Mesenchymal stem cell (in vitro differentiated cells and primary cell): ENCODE data around the gene NHSL1.

Source experiments
- DNase-seq: peaks from one replicate; pipeline ENCODE4 v3.0.0-alpha.2; 2013
- H2AFZ ChIP-seq: one replicate; pipeline ENCODE4 v1.6.1; 2013; ENCODE audit warnings: low read depth, mild to moderate bottlenecking, control low read depth, inconsistent platforms, low read length, moderate library complexity
- H2AK5ac ChIP-seq: 2 replicates; pipeline ENCODE4 v1.6.1; 2013; ENCODE audit warnings: low read length, moderate library complexity, mild to moderate bottlenecking, inconsistent platforms; ENCODE audit not compliant: severe bottlenecking
- H2BK120ac ChIP-seq: one replicate; pipeline ENCODE4 v1.6.1; 2013; ENCODE audit warnings: low read depth, mild to moderate bottlenecking, inconsistent platforms, low read length, moderate library complexity
- H2BK12ac ChIP-seq, 2 experiments: one replicate each; pipeline ENCODE4 v1.6.1; 2013; ENCODE audit warnings: inconsistent platforms in 2 of 2, low read length in 2 of 2, mild to moderate bottlenecking in 2 of 2, moderate library complexity in 2 of 2, control low read depth in 1 of 2
- H2BK15ac ChIP-seq: one replicate; pipeline ENCODE4 v1.6.1; 2013; ENCODE audit warnings: mild to moderate bottlenecking, low read depth, inconsistent platforms; ENCODE audit not compliant: poor library complexity, severe bottlenecking
- H2BK5ac ChIP-seq: 2 replicates; pipeline ENCODE4 v1.6.1; 2013; ENCODE audit warnings: low read depth, mild to moderate bottlenecking, low read length, control low read depth, inconsistent platforms; ENCODE audit not compliant: poor library complexity, severe bottlenecking
- H3K14ac ChIP-seq, 2 experiments: one replicate each; pipeline ENCODE4 v1.6.1; 2013; ENCODE audit warnings: inconsistent platforms in 2 of 2, low read length in 2 of 2, control low read depth in 1 of 2, mild to moderate bottlenecking in 1 of 2, moderate library complexity in 1 of 2
- H3K18ac ChIP-seq, 2 experiments: one replicate each; pipeline ENCODE4 v1.6.1; 2013; ENCODE audit warnings: inconsistent platforms in 2 of 2, low read length in 2 of 2, control low read depth in 1 of 2, low read depth in 1 of 2, mild to moderate bottlenecking in 1 of 2
- H3K23ac ChIP-seq, 2 experiments: one replicate each; pipeline ENCODE4 v1.6.1; 2013; ENCODE audit warnings: inconsistent platforms in 2 of 2, low read length in 2 of 2, mild to moderate bottlenecking in 2 of 2, moderate library complexity in 2 of 2, control low read depth in 1 of 2
- H3K27ac ChIP-seq: 2 replicates; pipeline ENCODE4 v1.5.1; 2013; ENCODE audit warnings: mild to moderate bottlenecking, moderate library complexity, low read length, control low read depth, inconsistent platforms; ENCODE audit not compliant: poor library complexity, severe bottlenecking
- H3K27me3 ChIP-seq, 2 experiments: 2 replicates each; pipeline versions ENCODE4 v1.6.1 to v1.7.0; 2013; ENCODE audit warnings: low read length in 2 of 2, mild to moderate bottlenecking in 2 of 2, moderate library complexity in 2 of 2, control low read depth in 1 of 2, inconsistent platforms in 1 of 2; ENCODE audit not compliant: control insufficient read depth in 1 of 2, insufficient read depth in 1 of 2
- H3K36me3 ChIP-seq, 2 experiments: 2 replicates each; pipeline versions ENCODE4 v1.6.1 to v1.7.0; 2013; ENCODE audit warnings: low read length in 2 of 2, control low read depth in 1 of 2, inconsistent platforms in 1 of 2, low read depth in 1 of 2, mild to moderate bottlenecking in 1 of 2; ENCODE audit not compliant: insufficient read depth in 2 of 2, control insufficient read depth in 1 of 2
- H3K4ac ChIP-seq, 2 experiments: one replicate each; pipeline ENCODE4 v1.6.1; 2013; ENCODE audit warnings: inconsistent platforms in 2 of 2, low read length in 2 of 2, mild to moderate bottlenecking in 2 of 2, moderate library complexity in 2 of 2, control low read depth in 1 of 2, low read depth in 1 of 2
- H3K4me1 ChIP-seq: 2 replicates; pipeline ENCODE4 v1.6.1; 2013; ENCODE audit warnings: low read depth, low read length, control low read depth; ENCODE audit not compliant: control insufficient read depth, insufficient read depth
- H3K4me2 ChIP-seq: 2 replicates; pipeline ENCODE4 v1.6.1; 2013; ENCODE audit warnings: low read length, mild to moderate bottlenecking, inconsistent platforms; ENCODE audit not compliant: poor library complexity, severe bottlenecking
- H3K4me3 ChIP-seq, 2 experiments: 2 replicates each; pipeline versions ENCODE4 v1.5.1 to v1.7.0; 2013; ENCODE audit warnings: low read length in 2 of 2, mild to moderate bottlenecking in 2 of 2, control low read depth in 1 of 2, low read depth in 1 of 2; ENCODE audit not compliant: insufficient read depth in 1 of 2
- H3K79me1 ChIP-seq: replicated peaks from 2 replicates; pipeline ENCODE4 v1.6.1; 2013; ENCODE audit warnings: mild to moderate bottlenecking, control low read depth, low read length, inconsistent platforms; ENCODE audit not compliant: poor library complexity, severe bottlenecking
- H3K9ac ChIP-seq: 2 replicates; pipeline ENCODE4 v1.7.0; 2013; ENCODE audit warnings: mild to moderate bottlenecking, low read length, moderate library complexity
- H3K9me3 ChIP-seq: 2 replicates; pipeline ENCODE4 v1.7.0; 2013; ENCODE audit warnings: mild to moderate bottlenecking, low read length; ENCODE audit not compliant: control insufficient read depth
- H4K8ac ChIP-seq: one replicate; pipeline ENCODE4 v1.6.1; 2013; ENCODE audit warnings: inconsistent platforms, mild to moderate bottlenecking, low read length, moderate library complexity
- H4K91ac ChIP-seq: one replicate; pipeline ENCODE4 v1.6.1; 2013; ENCODE audit warnings: mild to moderate bottlenecking, low read length, inconsistent platforms
- WGBS: methylation state at CpG from one replicate; pipeline ENCODE4 v1.1.7; 2013; ENCODE audit warnings: mixed read lengths; 5-methylcytosine and 5-hydroxymethylcytosine counted together

Gene NHSL1

DNA sequence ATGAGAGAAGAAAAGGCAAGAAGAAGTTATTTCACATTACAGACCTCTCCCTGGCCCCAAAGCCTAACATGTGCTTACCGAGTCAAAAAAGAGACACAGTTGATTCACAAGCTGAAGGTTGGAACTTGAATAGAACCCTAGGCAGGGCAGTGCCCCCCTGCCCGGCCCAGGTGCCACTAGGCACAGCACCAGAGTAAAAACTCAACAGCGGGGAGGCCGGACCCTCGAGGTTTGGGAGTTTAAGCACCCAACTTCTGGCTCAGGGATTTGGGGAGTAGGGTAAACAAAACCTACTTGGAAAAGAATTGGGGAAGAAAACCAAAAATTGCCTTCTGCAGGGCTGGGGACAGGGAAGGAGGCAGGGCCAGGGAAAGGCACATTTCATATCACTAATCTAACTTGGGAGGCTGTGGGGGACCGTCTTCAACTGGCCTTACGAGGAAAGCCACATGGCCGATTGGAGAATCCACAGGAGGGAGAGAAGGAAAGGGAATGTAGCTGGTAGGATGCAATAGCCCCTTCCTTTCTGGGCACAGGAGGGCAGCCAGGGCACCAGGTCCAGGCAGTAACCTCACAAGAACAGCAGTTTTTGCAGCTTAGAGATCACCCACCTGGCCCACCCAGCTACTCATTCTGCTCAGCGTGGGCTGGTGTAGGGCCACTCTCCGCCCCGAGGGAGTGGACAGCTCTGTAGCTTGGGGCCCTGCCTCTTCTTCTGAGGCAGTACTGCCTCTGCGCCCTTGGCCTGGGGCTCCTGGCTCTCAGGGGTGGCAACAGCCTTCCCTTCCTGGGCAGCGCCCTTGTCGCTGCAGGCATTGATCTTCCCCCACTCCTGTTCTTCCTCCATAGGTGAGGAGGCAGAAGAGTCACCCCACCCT lies 97.1 kb downstream of the NHSL1 start:
- H3K27me3 ChIP-seq: no peaks in the 10 kb centered on the region
- no peak overlapping the region for H3K27ac ChIP-seq
- no peak for DNase-seq
- H3K23ac ChIP-seq: peak overlapping the region in 1 of 2 experiments; percentile 46
- no peaks in the 10 kb centered on the region for H3K9me3 ChIP-seq
- 91% methylated on average over 14 of the region's 14 CpGs for WGBS
- H3K4me1 ChIP-seq: peaks cover 5% of the 10 kb centered on the region
- no peak overlapping the region for H3K4ac ChIP-seq
- no peak overlapping the region for H3K9ac ChIP-seq
- H3K4me3 ChIP-seq: no peak overlapping the region
- H2BK5ac ChIP-seq: no peak overlapping the region
- H2BK12ac ChIP-seq: no peak overlapping the region
- no peak overlapping the region for H3K4me2 ChIP-seq
- H4K91ac ChIP-seq: peak overlapping the region; percentile 43
- no peak overlapping the region for H3K18ac ChIP-seq
- H2AK5ac ChIP-seq: no peak overlapping the region
- H2AFZ ChIP-seq: peak overlapping the region; percentile 46
- H3K79me1 ChIP-seq: peaks cover 20% of the 10 kb centered on the region
- H3K14ac ChIP-seq: no peak overlapping the region
- H2BK15ac ChIP-seq: no peak overlapping the region
- peaks cover 4 to 15% of the 10 kb centered on the region in 2 experiments for H3K36me3 ChIP-seq
- no peak overlapping the region for H4K8ac ChIP-seq
- H2BK120ac ChIP-seq: no peak overlapping the region

GRCh38 chr6:138400326-138400725 lies 99.0 kb downstream of the NHSL1 start:
- no peak overlapping the region for H2BK120ac ChIP-seq
- H3K9me3 ChIP-seq: no peaks in the 10 kb centered on the region
- no peak overlapping the region for H3K4ac ChIP-seq
- H4K91ac ChIP-seq: no peak overlapping the region
- no peak overlapping the region for H3K4me3 ChIP-seq
- no peak overlapping the region for H2BK12ac ChIP-seq
- no peak overlapping the region for H2BK15ac ChIP-seq
- DNase-seq: peak; percentile 57
- no peaks in the 10 kb centered on the region for H3K36me3 ChIP-seq
- no peak overlapping the region for H4K8ac ChIP-seq
- no peak overlapping the region for H3K9ac ChIP-seq
- H2AK5ac ChIP-seq: no peak overlapping the region
- H3K14ac ChIP-seq: no peak overlapping the region
- peaks cover 5% of the 10 kb centered on the region for H3K4me1 ChIP-seq
- peaks cover 13% of the 10 kb centered on the region for H3K79me1 ChIP-seq
- no peak overlapping the region for H3K18ac ChIP-seq
- H3K27ac ChIP-seq: no peak overlapping the region
- H3K4me2 ChIP-seq: no peak overlapping the region
- 100% methylated on average over 1 of the region's 3 CpGs for WGBS
- H3K23ac ChIP-seq: no peak overlapping the region
- no peak overlapping the region for H2BK5ac ChIP-seq
- no peaks in the 10 kb centered on the region for H3K27me3 ChIP-seq
- no peak overlapping the region for H2AFZ ChIP-seq

- Histone ChIP-seq H3K4me3 (no peak overlapping the region), H2BK5ac (no peak overlapping the region), H3K9ac (no peak overlapping the region), H4K8ac (no peak overlapping the region), H3K4me2 (no peak overlapping the region), H2AFZ (no peak overlapping the region), H3K4ac (no peak overlapping the region), H3K9me3 (no peaks in the 10 kb centered on the region), H4K91ac (no peak overlapping the region), H2BK12ac (no peak overlapping the region), H2AK5ac (no peak overlapping the region), H3K27ac (no peak overlapping the region), H3K23ac (no peak overlapping the region), H2BK120ac (no peak overlapping the region), H3K14ac (no peak overlapping the region), H3K36me3 (no peaks in the 10 kb centered on the region), H3K4me1 (no peaks in the 10 kb centered on the region), H3K79me1 (no peaks in the 10 kb centered on the region), H3K27me3 (no peaks in the 10 kb centered on the region), H2BK15ac (no peak overlapping the region), H3K18ac (no peak overlapping the region)
- peak; percentile 17 for DNase-seq
- 84% methylated on average over 7 of the region's 8 CpGs for WGBS
Observed at GRCh38 chr6:138397128-138398122, 101.9 kb downstream of the NHSL1 start.

- Histone ChIP-seq H3K4ac (no peak overlapping the region), H2AK5ac (no peak overlapping the region), H3K9me3 (no peaks in the 10 kb centered on the region), H2AFZ (no peak overlapping the region), H3K27me3 (no peaks in the 10 kb centered on the region), H3K14ac (no peak overlapping the region), H3K9ac (no peak overlapping the region), H2BK5ac (no peak overlapping the region), H3K23ac (no peak overlapping the region), H3K36me3 (no peaks in the 10 kb centered on the region), H2BK12ac (no peak overlapping the region), H2BK15ac (no peak overlapping the region), H2BK120ac (no peak overlapping the region), H3K27ac (no peak overlapping the region), H3K79me1 (no peaks in the 10 kb centered on the region), H3K4me2 (no peak overlapping the region), H3K4me1 (no peaks in the 10 kb centered on the region), H3K18ac (no peak overlapping the region), H4K8ac (no peak overlapping the region), H4K91ac (no peak overlapping the region), H3K4me3 (no peak overlapping the region)
- 100% methylated on average over 1 of the region's 5 CpGs for WGBS
- DNase-seq: no peak
Observed at GRCh38 chr6:138396709-138397108, 102.6 kb downstream of the NHSL1 start.
